Gastroesophageal sphincter (tissue), 4 donors: ENCODE results near the gene ZBTB7C. TPM values are rescaled to one million over a fixed set of nuclear protein-coding genes. Genes with fewer than 3 reads are reported as not detected.

ENCODE experiments used
- ATAC-seq: fragments of 150-250 bp; one replicate; pipeline ENCODE4 v1.9.1; 2016; ENCODE audit warnings: mild to moderate bottlenecking, moderate library complexity
- H3K27ac ChIP-seq, 4 donors: fragments of 200-600 bp; sonication (generic) in 3 of 4; 1 replicate in 3 of 4; 2 replicates in 1 of 4; pipeline ENCODE4 v1.5.1; 2016 to 2019
- H3K27me3 ChIP-seq: fragments of 200-600 bp; sonication (generic); one replicate; pipeline ENCODE4 v1.5.1; 2019
- H3K36me3 ChIP-seq, 2 donors: fragments of 200-600 bp; sonication (generic); one replicate each; pipeline ENCODE4 v1.5.1; 2019; ENCODE audit warnings: control low read depth in 1 of 2
- H3K4me1 ChIP-seq, 3 donors: fragments of 200-600 bp; sonication (generic); 1 replicate in 2 of 3; 2 replicates in 1 of 3; pipeline ENCODE4 v1.5.1; 2016 to 2019; ENCODE audit warnings: control low read depth in 2 of 3
- H3K4me3 ChIP-seq, 2 donors: fragments of 200-600 bp; sonication (generic); one replicate each; pipeline ENCODE4 v1.5.1; 2019; ENCODE audit warnings: mild to moderate bottlenecking in 1 of 2, moderate library complexity in 1 of 2
- H3K9me3 ChIP-seq, 3 donors: fragments of 200-600 bp; sonication (generic); one replicate each; pipeline ENCODE4 v1.5.1; 2017 to 2019; ENCODE audit warnings: control low read depth in 2 of 3
- EP300 ChIP-seq: sonication (generic); formaldehyde crosslinking; IDR thresholded peaks from one replicate; pipeline ENCODE4 v1.6.1; 2017; ENCODE audit warnings: antibody characterized with exemption, mild to moderate bottlenecking
- POLR2A ChIP-seq, 2 donors: fragments of 450-650 bp; IDR thresholded peaks; one replicate each; pipeline ENCODE4 v1.6.1; 2017; ENCODE audit warnings: antibody characterized with exemption in 2 of 2, mild to moderate bottlenecking in 2 of 2, moderate library complexity in 1 of 2
- POLR2AphosphoS5 ChIP-seq: sonication (generic); formaldehyde crosslinking; IDR thresholded peaks from one replicate; pipeline ENCODE4 v1.6.1; 2017; ENCODE audit warnings: antibody characterized with exemption
- WGBS, 2 donors: methylation state at CpG; one replicate each; pipeline ENCODE4 v1.1.5; 2018; ENCODE audit warnings: low coverage in 1 of 2; 5-methylcytosine and 5-hydroxymethylcytosine counted together
- total RNA-seq, 4 donors: library from RNA; depleted of rRNA; stranded (reverse); fragments of >200 nt; gene quantifications; one replicate each; pipeline ENCODE4 v1.1.0, GENCODE V29; 2016
- TF ChIP-seq, protein P1 (sequence below), 4 experiments: fragments of 200-600 bp in 2 of 4; fragments of 450-650 bp in 2 of 4; sonication (generic) in 1 of 4; IDR thresholded peaks; one replicate each; pipeline ENCODE4 v1.5.1; 2017 to 2019; ENCODE audit warnings: antibody characterized with exemption in 4 of 4, mild to moderate bottlenecking in 2 of 4, moderate library complexity in 2 of 4

ZBTB7C gene
- total RNA-seq, 4 donors from 2014 or later = 7.8 to 15.4 (median 11.8) TPM

GRCh38 chr18:48073211-48073930, 335.8 kb downstream of the ZBTB7C start:
- 80 to 91% methylated on average over 1 to 6 of the region's 15 CpGs for WGBS, 2 donors
- Histone ChIP-seq H3K9me3 (no peaks in the 10 kb centered on the region), H3K4me1 (peaks cover 0 to 8% (median 0%) of the 10 kb centered on the region in 3 donors), H3K27me3 (no peaks in the 10 kb centered on the region), H3K4me3 (no peak overlapping the region), H3K27ac (peak overlapping the region in 3 of 4 donors; percentile 36 to 68 (median 60)), H3K36me3 (no peaks in the 10 kb centered on the region)
- TF ChIP-seq POLR2AphosphoS5 (no peak), EP300 (no peak), POLR2A (IDR thresholded peaks at IDR 0.05) (no peak)
- TF ChIP-seq, protein P1, sequence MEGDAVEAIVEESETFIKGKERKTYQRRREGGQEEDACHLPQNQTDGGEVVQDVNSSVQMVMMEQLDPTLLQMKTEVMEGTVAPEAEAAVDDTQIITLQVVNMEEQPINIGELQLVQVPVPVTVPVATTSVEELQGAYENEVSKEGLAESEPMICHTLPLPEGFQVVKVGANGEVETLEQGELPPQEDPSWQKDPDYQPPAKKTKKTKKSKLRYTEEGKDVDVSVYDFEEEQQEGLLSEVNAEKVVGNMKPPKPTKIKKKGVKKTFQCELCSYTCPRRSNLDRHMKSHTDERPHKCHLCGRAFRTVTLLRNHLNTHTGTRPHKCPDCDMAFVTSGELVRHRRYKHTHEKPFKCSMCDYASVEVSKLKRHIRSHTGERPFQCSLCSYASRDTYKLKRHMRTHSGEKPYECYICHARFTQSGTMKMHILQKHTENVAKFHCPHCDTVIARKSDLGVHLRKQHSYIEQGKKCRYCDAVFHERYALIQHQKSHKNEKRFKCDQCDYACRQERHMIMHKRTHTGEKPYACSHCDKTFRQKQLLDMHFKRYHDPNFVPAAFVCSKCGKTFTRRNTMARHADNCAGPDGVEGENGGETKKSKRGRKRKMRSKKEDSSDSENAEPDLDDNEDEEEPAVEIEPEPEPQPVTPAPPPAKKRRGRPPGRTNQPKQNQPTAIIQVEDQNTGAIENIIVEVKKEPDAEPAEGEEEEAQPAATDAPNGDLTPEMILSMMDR (IDR thresholded peaks at IDR 0.05) = no peak
- ATAC-seq = peak; percentile 14

DNA sequence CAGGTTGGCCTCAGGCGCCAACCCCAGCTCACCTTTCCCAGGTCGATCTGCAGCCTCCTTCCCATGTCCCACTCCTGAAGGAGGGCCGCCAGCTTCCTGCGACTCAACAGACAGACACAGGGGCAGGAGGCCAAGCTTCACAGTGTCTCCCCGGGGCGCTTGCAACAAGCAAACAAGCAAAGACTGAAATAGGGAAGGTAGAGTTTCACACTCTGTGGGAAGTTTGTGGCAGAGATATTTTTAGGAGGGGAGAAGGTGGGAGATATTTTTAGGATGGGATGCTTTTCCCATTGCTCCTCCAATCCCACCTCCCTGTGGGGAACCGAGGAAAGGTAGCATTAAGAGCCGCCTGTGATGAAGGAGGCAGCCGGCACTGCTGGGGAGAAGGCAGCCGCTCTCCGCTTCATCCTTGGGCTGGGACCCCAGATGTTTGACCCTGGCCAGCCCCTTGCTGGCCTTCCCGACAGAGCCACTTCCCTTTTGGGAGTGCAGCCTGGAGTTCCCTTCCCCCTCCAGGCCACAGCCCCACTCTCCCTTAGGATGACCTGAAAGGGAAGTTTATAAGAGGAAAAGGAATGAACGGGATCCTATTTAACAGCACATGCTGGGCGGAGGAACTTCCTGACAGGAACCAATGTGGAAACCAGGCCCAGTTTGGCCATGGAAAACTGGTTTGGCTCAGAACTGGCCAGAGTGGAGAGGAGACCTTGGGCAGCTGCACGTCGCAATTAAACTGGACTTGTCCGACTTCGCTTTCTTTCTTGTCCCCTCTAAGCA, 336.6 kb downstream of the ZBTB7C start:
- Histone ChIP-seq H3K4me1 (peaks cover 0 to 8% (median 0%) of the 10 kb centered on the region in 3 donors), H3K27me3 (no peaks in the 10 kb centered on the region), H3K4me3 (no peak overlapping the region), H3K27ac (peak overlapping the region in 3 of 4 donors; percentile 12 to 68 (median 60)), H3K36me3 (no peaks in the 10 kb centered on the region), H3K9me3 (no peaks in the 10 kb centered on the region)
- 79 to 95% methylated on average over 4 to 7 of the region's 18 CpGs for WGBS, 2 donors
- TF ChIP-seq EP300 (no peak), POLR2A (IDR thresholded peaks at IDR 0.05) (no peak)
- TF ChIP-seq, protein P1 (IDR thresholded peaks at IDR 0.05) = no peak
- peak; percentile 48 for ATAC-seq

- Histone ChIP-seq H3K27ac (no peak overlapping the region), H3K4me1 (peaks cover 0 to 8% (median 0%) of the 10 kb centered on the region in 3 donors), H3K4me3 (no peak overlapping the region), H3K9me3 (no peaks in the 10 kb centered on the region), H3K36me3 (no peaks in the 10 kb centered on the region), H3K27me3 (no peaks in the 10 kb centered on the region)
- WGBS, 2 donors = 95 to 98% methylated on average over 4 to 5 of the region's 11 CpGs
- no peak for TF ChIP-seq POLR2AphosphoS5
- TF ChIP-seq, protein P1 (IDR thresholded peaks at IDR 0.05) = no peak
- no peak for TF ChIP-seq EP300
- no peak for TF ChIP-seq POLR2A (IDR thresholded peaks at IDR 0.05)
- no peak for ATAC-seq
Observed at GRCh38 chr18:48068916-48069445, 340.2 kb downstream of the ZBTB7C start.

DNA sequence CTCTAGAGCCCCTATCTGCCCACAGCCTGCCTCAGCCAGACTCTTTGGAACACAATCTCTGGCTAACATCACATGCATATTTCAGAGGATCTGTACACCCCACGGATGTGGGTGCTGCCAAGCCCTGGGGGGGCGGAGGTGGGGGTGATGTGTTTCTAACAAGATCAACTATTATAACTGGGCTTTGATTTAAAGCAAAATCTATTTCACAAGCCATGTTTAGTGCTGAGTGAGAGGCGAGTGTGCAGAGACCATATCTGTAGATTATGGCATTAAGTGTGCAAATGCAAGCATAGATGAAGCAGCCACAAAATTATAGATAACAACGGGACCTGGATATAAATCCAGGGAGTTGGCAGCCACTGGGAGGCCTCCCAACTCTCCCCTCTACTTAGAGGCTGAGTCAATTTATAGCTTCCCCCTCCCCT, 342.9 kb downstream of the ZBTB7C start:
- TF ChIP-seq POLR2AphosphoS5 (no peak), POLR2A (IDR thresholded peaks at IDR 0.05) (no peak), EP300 (no peak)
- TF ChIP-seq, protein P1 (IDR thresholded peaks at IDR 0.05) = no peak
- Histone ChIP-seq H3K36me3 (no peaks in the 10 kb centered on the region), H3K27ac (no peak overlapping the region), H3K4me1 (no peaks in the 10 kb centered on the region), H3K4me3 (no peak overlapping the region), H3K9me3 (no peaks in the 10 kb centered on the region), H3K27me3 (no peaks in the 10 kb centered on the region)
- ATAC-seq = no peak
- 63% methylated on average over 4 of the region's 4 CpGs for WGBS, 2 donors
